ENCODE measurements around the gene PDE6A. TPM values are rescaled to one million over a fixed set of nuclear protein-coding genes. Genes with fewer than 3 reads are reported as not detected.

The PDE6A gene
- total RNA-seq, 1 experiment from 2014 or later: 0.50 TPM

GRCh38 chr5:149824846-149825245 lies 119.7 kb downstream of the PDE6A start:
- intact Hi-C loops (cut with micrococcal nuclease; ENCODE audit: unreplicated experiment): loop anchor here (5.0 kb wide), 1 partner anchor 78 kb away; no protein-coding TSS in a partner anchor
- Histone ChIP-seq H3F3A (ENCODE audit: insufficient read depth, low read depth) (no peaks in the 10 kb centered on the region), H4K20me1 (ENCODE audit: insufficient read depth) (no peaks in the 10 kb centered on the region), H3K27ac (no peak overlapping the region), H3K9me3 (ENCODE audit: insufficient read depth, low read depth) (no peaks in the 10 kb centered on the region), H3K79me2 (ENCODE audit: low read depth) (no peaks in the 10 kb centered on the region), H3K9me2 (ENCODE audit: insufficient read depth) (no peaks in the 10 kb centered on the region), H3K4me1 (replicated peaks; ENCODE audit: insufficient read depth) (no peaks in the 10 kb centered on the region), H2AFZ (no peak overlapping the region), H3K4me3 (no peak overlapping the region), H3K4me2 (no peak overlapping the region), H3K36me3 (ENCODE audit: low read depth) (no peaks in the 10 kb centered on the region), H3K27me3 (ENCODE audit: insufficient read depth, low read depth) (no peaks in the 10 kb centered on the region)
- no peak for DNase-seq
- CTCF ChIA-PET: interaction anchor here (0.5 to 1.1 kb wide), 3 partner anchors 10 to 189 kb away, joined by 3 to 10 read pairs (median 3); no protein-coding TSS in a partner anchor
- POLR2A ChIA-PET (ENCODE audit: unreplicated experiment): no interaction called here
- TF ChIP-seq, protein P1, sequence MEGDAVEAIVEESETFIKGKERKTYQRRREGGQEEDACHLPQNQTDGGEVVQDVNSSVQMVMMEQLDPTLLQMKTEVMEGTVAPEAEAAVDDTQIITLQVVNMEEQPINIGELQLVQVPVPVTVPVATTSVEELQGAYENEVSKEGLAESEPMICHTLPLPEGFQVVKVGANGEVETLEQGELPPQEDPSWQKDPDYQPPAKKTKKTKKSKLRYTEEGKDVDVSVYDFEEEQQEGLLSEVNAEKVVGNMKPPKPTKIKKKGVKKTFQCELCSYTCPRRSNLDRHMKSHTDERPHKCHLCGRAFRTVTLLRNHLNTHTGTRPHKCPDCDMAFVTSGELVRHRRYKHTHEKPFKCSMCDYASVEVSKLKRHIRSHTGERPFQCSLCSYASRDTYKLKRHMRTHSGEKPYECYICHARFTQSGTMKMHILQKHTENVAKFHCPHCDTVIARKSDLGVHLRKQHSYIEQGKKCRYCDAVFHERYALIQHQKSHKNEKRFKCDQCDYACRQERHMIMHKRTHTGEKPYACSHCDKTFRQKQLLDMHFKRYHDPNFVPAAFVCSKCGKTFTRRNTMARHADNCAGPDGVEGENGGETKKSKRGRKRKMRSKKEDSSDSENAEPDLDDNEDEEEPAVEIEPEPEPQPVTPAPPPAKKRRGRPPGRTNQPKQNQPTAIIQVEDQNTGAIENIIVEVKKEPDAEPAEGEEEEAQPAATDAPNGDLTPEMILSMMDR (conservative IDR thresholded peaks at IDR 0.05): no peak
- no peak for TF ChIP-seq EZH2 (IDR thresholded peaks at IDR 0.05; ENCODE audit: low read depth)
- BruUV-seq (replicated peaks): no TSS peak

DNA sequence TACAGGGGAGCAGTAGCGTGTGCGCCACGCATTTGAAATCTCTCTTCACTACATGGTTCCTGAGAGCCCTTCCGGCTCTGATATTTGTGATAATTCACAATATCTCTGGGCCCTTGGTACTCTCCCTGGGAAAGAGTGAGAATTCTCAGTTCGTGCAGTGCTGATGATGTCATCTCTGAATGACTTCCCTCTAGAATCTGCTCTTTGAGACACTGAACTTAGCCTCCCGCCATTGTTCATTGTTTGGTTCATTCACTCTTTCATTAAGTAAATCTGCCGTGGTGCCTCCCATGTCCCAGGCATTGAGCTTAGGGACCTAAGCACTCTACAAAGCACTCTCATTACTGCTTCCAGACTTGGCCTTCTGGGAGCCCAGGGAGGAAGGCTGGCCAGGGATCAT lies 120.5 kb downstream of the PDE6A start:
- Histone ChIP-seq H3K4me1 (replicated peaks; ENCODE audit: insufficient read depth) (no peaks in the 10 kb centered on the region), H4K20me1 (ENCODE audit: insufficient read depth) (no peaks in the 10 kb centered on the region), H3K4me2 (no peak overlapping the region), H3K9me2 (ENCODE audit: insufficient read depth) (no peaks in the 10 kb centered on the region), H3K4me3 (no peak overlapping the region), H3K27me3 (ENCODE audit: insufficient read depth, low read depth) (no peaks in the 10 kb centered on the region), H3F3A (ENCODE audit: insufficient read depth, low read depth) (no peaks in the 10 kb centered on the region), H3K36me3 (ENCODE audit: low read depth) (no peaks in the 10 kb centered on the region), H3K9me3 (ENCODE audit: insufficient read depth, low read depth) (no peaks in the 10 kb centered on the region), H3K79me2 (ENCODE audit: low read depth) (no peaks in the 10 kb centered on the region), H2AFZ (no peak overlapping the region), H3K27ac (no peak overlapping the region)
- CTCF ChIA-PET: interaction anchor here (0.7 to 1.1 kb wide), 2 partner anchors 10 to 188 kb away, joined by 3 read pairs; no protein-coding TSS in a partner anchor
- intact Hi-C loops (cut with micrococcal nuclease; ENCODE audit: unreplicated experiment): no loop called here
- POLR2A ChIA-PET (ENCODE audit: unreplicated experiment): no interaction called here
- BruUV-seq (replicated peaks): no TSS peak
- no peak for TF ChIP-seq EZH2 (IDR thresholded peaks at IDR 0.05; ENCODE audit: low read depth)
- TF ChIP-seq, protein P1 (conservative IDR thresholded peaks at IDR 0.05): no peak
- no peak for DNase-seq

DNA sequence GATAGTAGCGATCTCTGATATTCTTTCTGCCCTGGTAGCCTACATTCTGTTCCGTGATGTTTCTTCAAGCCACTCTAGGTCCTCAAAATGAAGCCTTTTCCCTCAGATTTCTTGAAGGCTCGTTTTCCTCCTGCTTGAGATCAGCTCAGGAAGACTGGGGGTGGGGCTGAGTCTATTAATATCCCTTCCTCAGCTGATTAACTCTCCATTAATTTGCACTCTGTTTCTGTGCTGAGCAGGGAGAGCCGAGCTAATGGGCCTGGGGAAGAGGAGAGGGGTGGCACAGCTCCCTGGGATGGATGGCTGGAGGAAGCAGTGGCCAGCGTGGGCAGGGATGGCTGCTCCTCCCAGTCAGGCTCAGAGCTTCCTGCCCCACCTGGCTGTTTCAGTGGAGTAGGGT lies 121.2 kb downstream of the PDE6A start:
- POLR2A ChIA-PET (ENCODE audit: unreplicated experiment): no interaction called here
- Histone ChIP-seq H3K4me1 (replicated peaks; ENCODE audit: insufficient read depth) (no peaks in the 10 kb centered on the region), H3K9me2 (ENCODE audit: insufficient read depth) (no peaks in the 10 kb centered on the region), H4K20me1 (ENCODE audit: insufficient read depth) (no peaks in the 10 kb centered on the region), H3K27me3 (ENCODE audit: insufficient read depth, low read depth) (no peaks in the 10 kb centered on the region), H3K27ac (no peak overlapping the region), H3K4me3 (no peak overlapping the region), H3K79me2 (ENCODE audit: low read depth) (no peaks in the 10 kb centered on the region), H3F3A (ENCODE audit: insufficient read depth, low read depth) (no peaks in the 10 kb centered on the region), H3K4me2 (no peak overlapping the region), H3K36me3 (ENCODE audit: low read depth) (no peaks in the 10 kb centered on the region), H2AFZ (no peak overlapping the region), H3K9me3 (ENCODE audit: insufficient read depth, low read depth) (no peaks in the 10 kb centered on the region)
- no peak for TF ChIP-seq EZH2 (IDR thresholded peaks at IDR 0.05; ENCODE audit: low read depth)
- TF ChIP-seq, protein P1 (conservative IDR thresholded peaks at IDR 0.05): no peak
- CTCF ChIA-PET: no interaction called here
- BruUV-seq (replicated peaks): no TSS peak
- DNase-seq: no peak
- intact Hi-C loops (cut with micrococcal nuclease; ENCODE audit: unreplicated experiment): no loop called here
